GM19395 (cell line): Measurements from ENCODE around the gene KDELR1.

Experiments used
- ATAC-seq: cut with Tn5 transposase; IDR thresholded peaks from one replicate; pipeline ENCODE4 v1.9.1; 2021; ENCODE audit warnings: mild to moderate bottlenecking, moderate library complexity; ENCODE audit not compliant: unreplicated experiment

KDELR1 gene

DNA sequence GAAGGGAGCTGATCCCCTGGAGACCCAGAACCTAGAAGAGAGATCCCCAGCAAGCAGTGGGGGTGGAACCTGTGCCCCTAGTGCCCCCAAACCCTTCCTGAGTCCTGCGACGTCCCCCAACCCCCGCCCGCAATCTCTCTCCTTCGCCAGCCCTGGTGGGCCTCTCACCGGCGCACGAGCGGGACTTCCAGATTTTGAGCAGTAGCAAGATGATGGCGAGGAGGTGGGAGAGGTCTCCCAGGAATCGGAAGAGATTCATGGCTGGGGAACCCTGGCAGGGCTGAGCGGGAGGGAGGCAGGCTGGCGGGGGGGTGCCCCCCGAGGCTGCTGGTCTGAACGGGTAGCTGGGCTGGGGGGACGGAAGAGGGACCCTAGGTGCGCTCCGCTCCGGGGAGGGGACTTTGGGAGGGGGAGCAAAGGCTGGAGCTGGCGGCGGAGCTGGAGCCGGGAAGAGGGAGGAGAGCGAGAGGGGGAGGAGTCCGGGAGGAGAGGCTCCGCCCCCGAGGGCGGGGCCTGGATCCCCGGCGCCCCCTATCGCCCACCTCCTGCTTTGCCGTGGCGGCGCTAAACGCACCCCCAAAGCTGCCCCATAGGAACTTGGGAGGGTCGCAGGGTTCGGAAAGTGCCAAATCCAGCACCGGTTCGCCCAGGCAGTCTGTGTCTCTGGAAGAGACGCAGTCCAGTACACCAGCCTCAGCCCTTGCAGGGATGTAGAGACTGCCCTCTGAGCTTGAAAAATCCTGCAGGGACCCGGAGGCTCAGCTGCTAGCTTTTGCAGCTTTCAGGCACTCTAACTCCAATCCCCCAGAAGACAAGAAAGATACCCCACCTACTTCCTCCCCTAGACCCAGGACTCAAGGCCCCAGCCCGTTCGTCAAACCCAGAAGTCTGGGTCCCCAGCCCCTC is at the start of gene KDELR1:
TSS of gene KDELR1 (minus strand) at position 452 of the 906 bp plus-strand sequence. CDS start at position 259, 193 bp downstream.
- ATAC-seq = peak; percentile 65

GRCh38 chr19:48436586-48436985 is 45.2 kb upstream of the KDELR1 start:
- ATAC-seq = no peak

DNA sequence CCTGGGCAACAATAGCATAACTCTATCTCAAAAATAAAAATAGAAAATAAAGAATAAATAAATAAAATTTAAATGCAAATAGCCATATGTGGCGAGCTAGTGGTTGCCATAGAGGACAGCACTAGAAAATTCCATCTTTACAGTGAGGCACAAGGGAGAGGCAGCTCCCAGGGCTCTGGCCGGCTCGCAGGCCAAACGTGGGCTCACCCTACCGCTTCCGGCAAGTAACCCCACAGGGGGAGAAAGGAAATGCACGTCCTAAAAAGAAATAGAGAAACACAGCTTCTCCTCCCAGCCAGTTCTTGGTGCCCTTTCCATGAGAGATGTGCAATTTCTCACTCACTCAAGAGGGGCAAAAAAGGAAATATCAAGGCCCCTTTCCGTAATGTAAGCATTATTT is 42.0 kb upstream of the KDELR1 start:
- ATAC-seq = no peak

DNA sequence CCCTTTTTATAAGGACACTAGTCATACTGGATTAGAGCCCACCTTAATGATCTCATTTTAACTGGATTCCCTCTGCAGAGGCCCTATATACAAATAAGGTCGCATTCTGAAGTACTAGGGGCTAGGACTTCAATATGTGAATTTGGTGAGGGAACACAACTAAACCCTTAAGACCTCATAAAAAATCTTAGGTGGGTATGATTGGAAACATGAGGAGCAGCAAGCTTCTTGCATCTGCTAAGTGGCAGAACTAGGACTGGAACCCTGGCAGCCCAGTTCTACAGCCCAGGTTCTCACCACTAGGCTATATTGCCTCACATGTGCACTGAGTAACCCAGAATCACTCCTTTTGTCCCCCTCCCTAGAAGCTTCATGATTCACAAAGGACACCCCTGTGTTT is 37.3 kb upstream of the KDELR1 start:
- ATAC-seq = no peak

GRCh38 chr19:48424694-48425219 is 33.4 kb upstream of the KDELR1 start:
- ATAC-seq = no peak

DNA sequence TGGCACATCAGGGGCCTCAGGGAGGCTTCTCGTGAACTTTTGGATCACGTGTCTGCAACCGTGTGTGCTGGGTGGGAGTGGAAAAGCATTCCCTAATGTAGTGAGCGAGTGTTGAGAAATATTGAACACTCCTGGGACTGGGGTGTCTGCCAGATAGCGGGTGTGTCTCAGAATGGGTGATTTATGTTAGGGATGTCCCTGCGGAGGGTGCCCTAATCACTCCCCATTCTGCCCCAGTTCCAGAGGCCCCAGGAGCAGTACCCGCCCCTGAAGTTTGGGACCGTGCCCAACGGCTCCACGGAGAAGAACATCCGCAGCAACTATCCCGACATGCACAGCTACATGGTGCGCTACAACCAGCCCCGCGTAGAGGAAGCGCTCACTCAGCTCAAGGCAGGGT is 30.2 kb upstream of the KDELR1 start:
- ATAC-seq = no peak

DNA sequence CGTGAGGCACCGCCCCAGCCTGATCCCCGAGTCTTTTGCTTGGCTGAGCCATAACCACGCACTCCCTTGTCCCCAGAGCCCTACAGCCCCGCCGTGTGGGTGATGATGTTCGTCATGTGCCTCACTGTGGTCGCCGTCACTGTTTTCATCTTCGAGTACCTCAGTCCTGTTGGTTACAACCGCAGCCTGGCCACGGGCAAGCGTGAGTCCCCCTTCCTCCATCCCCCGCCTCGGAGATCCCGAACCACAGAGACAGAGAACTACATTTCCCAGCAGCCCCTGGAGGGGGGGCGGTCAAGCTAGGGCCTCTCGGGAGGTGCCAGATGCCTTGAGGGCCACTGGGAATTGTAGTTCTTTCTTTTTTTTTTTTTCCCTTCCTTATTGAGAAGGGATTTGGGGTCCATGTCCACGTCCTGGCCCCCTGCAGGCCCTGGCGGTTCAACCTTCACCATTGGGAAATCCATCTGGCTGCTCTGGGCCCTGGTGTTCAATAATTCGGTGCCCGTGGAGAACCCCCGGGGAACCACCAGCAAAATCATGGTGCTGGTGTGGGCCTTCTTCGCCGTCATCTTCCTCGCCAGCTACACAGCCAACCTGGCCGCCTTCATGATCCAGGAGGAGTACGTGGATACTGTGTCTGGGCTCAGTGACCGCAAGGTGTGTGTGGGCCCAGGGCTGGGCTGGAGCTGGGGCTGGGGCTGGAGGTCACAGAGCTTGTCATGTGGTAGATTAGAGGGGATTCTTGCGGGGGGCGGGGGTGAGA is 28.0 kb upstream of the KDELR1 start:
- ATAC-seq = peak; percentile 69

DNA sequence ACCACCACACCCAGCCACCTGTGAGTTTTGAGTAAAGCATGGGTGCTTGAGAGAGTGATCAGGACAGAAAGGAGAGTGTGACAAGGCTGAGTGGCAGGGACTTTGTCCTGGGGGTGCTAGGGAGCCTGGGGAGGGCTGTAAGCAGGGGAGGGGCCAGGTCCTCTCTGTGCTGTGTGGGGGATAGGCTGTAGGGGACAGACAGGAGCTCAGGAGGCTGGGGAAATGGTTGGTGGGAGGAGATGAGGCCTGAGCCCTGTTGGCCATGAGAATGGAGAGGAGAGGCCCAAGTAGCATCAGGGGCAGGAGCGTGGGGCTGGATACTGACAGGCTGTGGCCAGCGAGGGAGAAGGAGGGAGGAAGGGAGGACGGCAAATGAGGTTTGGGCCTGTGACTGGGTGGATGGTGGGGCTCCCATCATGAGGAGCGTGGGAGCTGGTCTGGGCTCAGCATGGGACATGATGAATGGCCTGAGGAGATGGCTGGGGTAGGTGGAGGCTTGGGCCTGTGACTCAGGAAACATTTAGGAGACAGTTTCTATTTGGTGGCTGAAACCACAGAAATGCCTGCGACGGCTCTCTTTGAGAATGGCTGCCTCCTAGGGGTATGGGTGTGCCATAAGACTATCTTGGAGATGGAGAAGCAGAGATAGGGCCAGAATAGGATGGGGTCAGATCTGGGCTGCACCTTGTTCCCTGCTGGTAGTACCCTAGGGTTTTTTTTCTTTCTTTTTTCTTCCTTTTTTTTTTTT is 27.1 kb upstream of the KDELR1 start:
- ATAC-seq = no peak

GRCh38 chr19:48417421-48417820 is 26.1 kb upstream of the KDELR1 start:
- ATAC-seq = no peak

DNA sequence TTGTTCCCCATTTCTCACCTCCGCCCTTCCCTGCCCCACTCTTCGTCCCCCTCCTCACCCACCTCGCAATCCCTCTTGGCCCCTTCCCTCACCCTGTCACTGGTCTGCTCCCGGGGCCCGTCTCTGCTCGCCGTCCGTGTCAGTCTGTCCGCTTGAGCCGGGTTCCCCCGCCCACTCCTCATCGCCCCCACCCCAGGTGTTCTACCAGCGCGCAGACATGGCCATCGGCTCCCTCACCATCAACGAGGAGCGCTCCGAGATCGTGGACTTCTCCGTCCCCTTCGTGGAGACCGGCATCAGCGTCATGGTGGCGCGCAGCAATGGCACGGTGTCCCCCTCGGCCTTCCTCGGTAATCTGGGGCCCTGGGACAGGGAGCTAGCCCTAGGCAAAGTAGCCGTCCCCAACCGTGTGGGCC is 24.5 kb upstream of the KDELR1 start:
- ATAC-seq = no peak

- ATAC-seq = no peak
These were observed 24.0 kb upstream of the KDELR1 start for GRCh38 chr19:48415395-48415794.

DNA sequence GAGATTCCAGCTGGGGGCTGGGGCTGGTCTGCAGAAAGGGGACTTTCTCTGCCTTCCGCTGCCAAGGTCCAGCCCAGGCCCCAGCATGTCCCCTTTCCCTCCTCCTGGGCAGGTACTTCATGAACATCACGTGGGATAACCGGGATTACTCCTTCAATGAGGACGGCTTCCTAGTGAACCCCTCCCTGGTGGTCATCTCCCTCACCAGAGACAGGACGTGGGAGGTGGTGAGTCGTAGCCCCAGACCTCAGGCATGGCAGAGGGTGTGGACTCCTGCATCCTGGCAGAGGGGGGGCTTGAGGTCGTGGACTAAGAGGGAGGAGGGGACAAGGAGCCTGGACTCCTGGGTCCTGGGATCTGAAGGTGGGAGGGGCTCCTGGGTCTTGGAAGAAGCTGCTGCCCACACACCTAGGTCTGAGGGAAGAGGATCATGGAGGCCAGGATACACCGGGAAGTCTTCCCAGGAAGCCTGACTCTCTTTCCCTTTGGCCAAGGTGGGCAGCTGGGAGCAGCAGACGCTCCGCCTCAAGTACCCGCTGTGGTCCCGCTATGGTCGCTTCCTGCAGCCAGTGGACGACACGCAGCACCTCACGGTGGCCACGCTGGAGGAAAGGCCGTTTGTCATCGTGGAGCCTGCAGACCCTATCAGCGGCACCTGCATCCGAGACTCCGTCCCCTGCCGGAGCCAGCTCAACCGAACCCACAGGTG is 22.7 kb upstream of the KDELR1 start:
- no peak for ATAC-seq

DNA sequence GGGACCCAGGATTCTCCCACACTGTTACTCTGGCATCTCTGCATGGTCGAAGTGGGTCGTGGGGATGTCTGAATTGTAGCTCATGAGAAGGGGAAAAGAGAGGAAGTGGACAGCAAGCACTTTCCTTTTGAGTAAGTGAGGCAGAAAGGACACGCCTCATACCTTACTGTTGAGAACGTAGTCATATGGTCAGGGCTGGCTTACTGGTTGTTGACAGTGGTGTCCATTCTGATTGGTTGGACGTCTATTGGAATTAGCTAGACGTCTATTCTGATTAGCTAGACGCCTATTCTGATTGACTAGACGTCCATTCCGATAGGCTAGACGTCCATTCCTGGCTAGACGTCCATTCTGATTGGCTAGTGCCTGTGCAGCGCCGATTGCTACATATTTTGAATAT is 14.5 kb upstream of the KDELR1 start:
- ATAC-seq = no peak

DNA sequence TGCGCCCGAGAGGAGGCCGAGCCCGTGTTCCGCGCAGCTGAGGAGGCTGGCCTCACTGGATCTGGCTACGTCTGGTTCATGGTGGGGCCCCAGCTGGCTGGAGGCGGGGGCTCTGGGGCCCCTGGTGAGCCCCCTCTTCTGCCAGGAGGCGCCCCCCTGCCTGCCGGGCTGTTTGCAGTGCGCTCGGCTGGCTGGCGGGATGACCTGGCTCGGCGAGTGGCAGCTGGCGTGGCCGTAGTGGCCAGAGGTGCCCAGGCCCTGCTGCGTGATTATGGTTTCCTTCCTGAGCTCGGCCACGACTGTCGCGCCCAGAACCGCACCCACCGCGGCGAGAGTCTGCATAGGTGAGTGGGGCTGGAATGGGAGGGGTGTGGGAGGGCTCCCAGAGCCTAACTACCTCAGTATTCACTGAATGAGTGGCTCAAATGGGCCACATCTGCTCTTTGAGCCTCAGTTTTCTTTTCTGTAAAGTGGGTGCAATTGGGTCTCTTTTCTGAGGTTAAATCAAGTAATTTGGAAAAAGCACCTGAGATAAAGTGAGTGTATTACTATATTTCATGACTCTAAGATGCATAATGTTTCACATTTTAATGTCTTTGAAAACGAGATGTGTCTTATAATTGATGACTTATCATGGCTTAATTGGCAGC is 13.8 kb upstream of the KDELR1 start:
- ATAC-seq = no peak

GRCh38 chr19:48403606-48404005 is 12.3 kb upstream of the KDELR1 start:
- no peak for ATAC-seq

DNA sequence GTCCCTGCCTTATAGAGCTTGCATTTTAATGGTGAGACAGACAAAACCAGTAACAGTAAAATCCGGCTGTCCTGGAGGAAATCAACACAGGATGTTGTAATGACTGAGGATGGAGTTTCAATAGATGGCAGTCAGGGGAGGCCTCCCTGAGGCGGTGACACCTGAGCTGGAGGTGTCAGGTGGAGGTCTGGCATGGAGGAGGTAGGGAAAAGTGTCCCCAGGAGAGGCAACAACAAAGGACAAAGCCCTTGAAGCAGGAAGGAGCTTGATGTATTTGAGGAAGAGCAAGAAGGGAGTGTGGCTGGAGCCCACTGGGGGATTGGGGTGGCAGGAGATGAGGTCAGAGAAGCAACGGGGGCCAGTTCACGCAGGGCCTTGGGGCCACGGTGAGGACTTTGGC is 9.9 kb upstream of the KDELR1 start:
- ATAC-seq = no peak

DNA sequence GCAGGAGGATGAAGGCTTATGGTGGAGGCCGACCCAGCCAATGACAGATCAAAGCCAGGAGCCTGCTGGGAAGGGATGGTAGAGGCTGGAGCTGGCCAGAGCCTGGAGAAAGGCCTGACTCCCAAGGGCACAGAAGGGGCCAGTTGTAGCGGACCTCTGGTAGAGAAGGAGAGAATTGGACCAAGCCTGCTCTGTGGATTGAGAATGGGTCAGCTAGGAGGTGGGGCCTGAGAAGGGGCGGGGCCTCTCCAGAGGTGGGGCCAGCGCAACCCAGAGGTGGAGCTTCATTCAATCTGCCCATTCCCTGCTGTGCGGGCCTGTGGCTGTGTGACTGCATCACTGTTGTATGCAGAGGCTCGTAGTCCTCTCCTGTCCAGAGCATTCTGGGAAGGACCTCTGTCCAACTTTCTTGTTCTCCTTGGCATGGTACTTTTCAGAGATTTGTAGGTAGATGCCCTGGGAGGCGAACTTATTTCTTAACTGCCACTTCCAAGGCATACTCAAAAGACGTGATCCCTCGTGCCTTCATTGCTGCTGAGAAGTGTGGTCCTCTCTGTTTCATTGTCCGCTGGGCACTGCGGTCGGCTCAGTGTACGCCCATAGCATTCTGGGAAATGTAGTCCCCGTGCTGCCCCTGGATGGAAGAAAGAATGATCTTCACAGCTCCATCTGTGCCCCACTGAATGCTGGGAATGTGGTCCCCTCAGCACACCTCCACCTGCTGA is 8.8 kb upstream of the KDELR1 start:
- no peak for ATAC-seq

GRCh38 chr19:48398375-48399235 is 7.3 kb upstream of the KDELR1 start:
- no peak for ATAC-seq

- no peak for ATAC-seq
These were observed 6.7 kb upstream of the KDELR1 start for GRCh38 chr19:48398102-48398374.
